WTC11 (cell line): Measurements from ENCODE around the gene EIF3F.

Source experiments
- CREM ChIP-seq: sonication (generic); formaldehyde crosslinking; IDR thresholded peaks from 2 replicates; pipeline ENCODE4 v1.8.1; 2022; ENCODE audit warnings: mild to moderate bottlenecking, missing genetic modification reagents, moderate library complexity
- CTCF ChIP-seq: fragments of 200-600 bp; IDR thresholded peaks from 2 replicates; pipeline ENCODE4 v1.8.0; 2022; ENCODE audit warnings: antibody characterized with exemption
- EMX1 ChIP-seq: fragments of 250-450 bp; sonication (Bioruptor Pico); IDR thresholded peaks from 2 replicates; pipeline ENCODE4 v1.8.0; 2021; ENCODE audit warnings: mild to moderate bottlenecking
- ESRRA ChIP-seq: sonication (generic); formaldehyde crosslinking; IDR thresholded peaks from 2 replicates; pipeline ENCODE4 v1.8.1; 2022; ENCODE audit warnings: mild to moderate bottlenecking, missing genetic modification reagents, borderline replicate concordance
- NFATC4 ChIP-seq: fragments of 250-450 bp; sonication (Bioruptor Pico); IDR thresholded peaks from 2 replicates; pipeline ENCODE4 v1.9.0; 2021; ENCODE audit warnings: mild to moderate bottlenecking
- NFYB ChIP-seq: sonication (generic); formaldehyde crosslinking; conservative IDR thresholded peaks from 2 replicates; pipeline ENCODE4 v1.8.0; 2022; ENCODE audit warnings: low read depth, missing genetic modification reagents
- NR3C1 ChIP-seq: sonication (generic); formaldehyde crosslinking; conservative IDR thresholded peaks from 2 replicates; pipeline ENCODE4 v1.8.1; 2023; ENCODE audit warnings: low read depth, mild to moderate bottlenecking, missing genetic modification reagents
- PREB ChIP-seq: sonication (generic); formaldehyde crosslinking; IDR thresholded peaks from 2 replicates; pipeline ENCODE4 v1.8.1; 2022; ENCODE audit warnings: mild to moderate bottlenecking, missing genetic modification reagents, moderate library complexity, borderline replicate concordance
- USF1 ChIP-seq: sonication (generic); formaldehyde crosslinking; IDR thresholded peaks from 2 replicates; pipeline ENCODE4 v1.8.0; 2022; ENCODE audit warnings: mild to moderate bottlenecking, missing genetic modification reagents

- TF ChIP-seq USF1 (no peak), CREM (CRISPR knock-in tag) (no peak), ESRRA (no peak), NR3C1 (no peak), CTCF (no peak), PREB (CRISPR knock-in tag) (no peak), EMX1 (CRISPR knock-in tag) (no peak), NFYB (no peak), NFATC4 (CRISPR knock-in tag) (no peak)
Measured at GRCh38 chr11:8040261-8040920, 53.3 kb downstream of the EIF3F start.
